NCI-H1930 (cell line): Measurements from ENCODE around the gene DCC.

ENCODE experiments used
- DNase-seq, 2 experiments: peaks; one replicate each; lab custom pipeline; 2025; lab: John Stamatoyannopoulos, UW

Gene DCC

DNA sequence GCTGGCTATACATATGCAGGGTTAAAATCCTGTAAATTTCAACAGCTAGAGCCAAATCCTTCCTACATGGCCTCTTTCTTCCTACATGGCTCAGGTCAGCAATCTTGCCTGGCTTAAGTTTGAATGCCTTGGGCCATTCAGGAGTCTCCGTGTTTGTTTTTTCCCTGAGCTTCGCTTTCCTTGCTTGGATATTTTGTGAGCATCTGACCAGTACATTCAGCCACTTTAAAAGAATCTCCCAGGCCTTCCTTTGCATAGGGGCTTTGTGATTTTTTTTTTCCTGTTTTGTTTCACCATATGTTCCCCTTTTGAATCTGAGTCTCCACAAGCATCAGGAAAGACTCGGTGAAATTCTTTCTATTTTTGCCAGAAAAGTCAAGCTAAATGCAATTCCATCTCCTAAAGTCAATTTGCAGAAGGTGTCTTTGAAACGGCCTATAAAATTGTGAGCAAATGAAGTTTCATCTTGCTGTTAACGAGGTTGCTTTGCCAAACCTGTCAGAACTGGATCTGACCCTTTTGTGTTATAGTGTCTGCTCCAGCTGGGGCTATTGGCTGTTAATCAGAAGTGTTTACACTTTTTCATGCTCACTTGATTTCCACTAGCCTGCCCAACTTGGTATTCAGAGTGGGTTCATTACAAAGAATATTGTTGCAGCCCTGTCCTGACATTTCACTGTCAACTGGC lies 256.9 kb downstream of the DCC start:
- peak; percentile 42 to 64 for DNase-seq

DNA sequence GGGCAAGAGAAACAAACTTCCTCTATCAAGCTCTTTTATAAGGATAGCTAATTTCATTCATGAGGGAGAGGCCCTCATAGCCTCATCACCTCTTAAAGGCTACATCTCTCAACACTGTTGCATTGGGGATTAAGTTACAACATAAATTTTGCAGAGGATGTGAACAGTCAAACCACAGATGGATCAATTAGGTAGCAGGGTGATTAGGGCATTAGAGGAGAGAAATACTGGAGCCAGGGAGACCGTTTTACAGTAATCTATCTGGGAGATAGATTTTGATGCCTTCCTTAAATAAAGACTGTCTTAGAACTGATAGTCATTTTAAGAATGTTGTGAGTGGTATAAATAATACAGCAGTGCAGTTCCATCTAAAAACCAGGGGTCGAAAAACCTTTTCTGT lies 258.9 kb downstream of the DCC start:
- no peak for DNase-seq

GRCh38 chr18:52602820-52603219 lies 262.8 kb downstream of the DCC start:
- DNase-seq = no peak

GRCh38 chr18:52605345-52605744 lies 265.3 kb downstream of the DCC start:
- DNase-seq = no peak

- DNase-seq = no peak
These were observed 268.0 kb downstream of the DCC start for GRCh38 chr18:52607985-52608384.

DNA sequence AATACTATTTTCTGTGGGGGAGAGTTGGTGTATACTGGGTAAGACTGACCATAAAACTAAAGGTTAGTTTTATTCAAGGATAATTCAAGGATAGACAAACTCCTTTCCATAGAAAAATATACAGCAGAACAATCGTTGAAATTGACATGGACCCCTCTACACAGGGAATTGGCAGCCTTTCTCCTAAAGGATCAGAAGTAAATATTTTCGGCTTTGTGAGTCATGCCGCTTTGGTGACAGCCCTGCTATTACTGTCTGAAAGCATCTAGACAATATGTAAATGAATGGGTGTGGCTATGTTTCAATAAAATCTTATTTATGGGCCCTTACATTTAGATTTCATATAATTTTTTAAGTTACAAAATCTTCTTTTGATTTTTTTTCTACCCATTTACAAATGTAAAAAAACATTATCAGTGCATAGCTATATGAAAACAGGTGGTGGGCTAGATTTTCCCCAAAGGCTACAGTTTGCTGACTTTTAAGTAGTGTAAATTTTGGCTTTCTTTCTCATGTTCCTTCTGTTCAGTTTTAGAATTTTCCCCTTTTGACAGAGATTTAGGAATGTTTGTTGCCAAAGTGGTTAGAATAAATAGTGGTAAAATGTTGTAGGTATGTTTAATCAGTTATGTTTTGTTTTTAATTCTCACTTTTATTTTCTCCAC lies 270.6 kb downstream of the DCC start:
- DNase-seq = no peak

DNA sequence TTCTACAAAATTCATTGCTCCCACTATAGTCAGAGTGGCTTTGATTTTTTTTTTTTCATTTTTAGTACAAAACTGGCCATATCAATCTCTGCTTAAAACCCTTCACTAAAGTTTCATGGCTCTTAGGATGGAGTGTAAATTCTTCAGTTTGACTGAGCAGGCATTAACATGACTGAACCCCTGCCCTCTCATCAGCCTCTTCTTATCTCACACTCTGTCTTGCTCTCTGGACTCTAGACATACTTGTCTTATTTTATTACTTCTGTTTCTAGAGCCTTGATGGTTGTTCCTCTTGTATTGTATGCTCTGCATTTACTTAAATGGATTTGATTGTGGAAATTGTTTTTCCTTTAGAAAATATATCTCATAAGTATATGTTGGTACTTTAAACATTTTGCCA lies 272.4 kb downstream of the DCC start:
- DNase-seq = no peak

DNA sequence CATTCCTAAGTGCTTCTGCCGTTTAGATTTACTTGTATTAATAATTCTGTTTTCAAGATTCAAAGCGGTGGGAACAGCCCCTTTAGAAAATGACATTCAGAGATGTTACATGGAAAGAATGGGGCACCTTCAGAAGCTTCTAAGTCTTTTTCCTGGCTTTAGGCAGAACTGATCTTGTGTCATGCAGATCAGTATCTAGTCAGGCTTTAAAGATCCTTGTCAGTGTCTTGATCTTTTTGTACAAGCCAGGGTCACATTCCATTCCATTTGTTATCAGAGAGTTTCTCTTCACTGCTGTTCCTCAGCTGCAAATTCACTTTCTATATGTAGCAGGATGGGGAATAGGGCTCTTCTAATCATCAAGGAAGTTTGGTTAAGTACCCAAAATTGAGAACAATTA lies 275.3 kb downstream of the DCC start:
- no peak for DNase-seq

GRCh38 chr18:52615943-52616342 lies 275.9 kb downstream of the DCC start:
- no peak for DNase-seq

- DNase-seq = no peak
These were observed 277.9 kb downstream of the DCC start for GRCh38 chr18:52617931-52618330.

DNA sequence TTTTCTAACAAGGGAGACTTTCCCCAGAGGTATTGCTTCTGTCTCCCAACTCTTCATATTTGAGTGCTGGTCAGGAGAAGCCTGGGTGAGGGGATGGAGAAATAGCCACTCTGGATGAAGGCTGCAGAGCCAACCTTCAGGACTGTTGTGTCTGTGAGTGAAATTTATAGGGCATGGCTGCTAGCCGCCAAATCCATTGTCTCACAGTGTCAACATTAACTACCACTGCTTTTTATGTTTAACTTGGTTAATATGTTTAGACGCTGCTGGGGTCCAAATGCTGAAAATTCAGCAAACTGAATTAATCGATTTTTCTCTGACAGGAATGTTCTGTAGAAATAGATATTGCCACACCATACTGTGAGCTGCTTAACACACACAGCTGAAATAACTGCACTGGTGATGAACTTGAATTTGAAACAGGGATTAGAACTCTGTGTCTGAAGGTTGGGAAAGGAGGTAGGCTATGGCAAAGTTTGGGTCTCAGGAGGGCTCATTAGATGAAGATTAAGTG lies 281.0 kb downstream of the DCC start:
- DNase-seq = no peak

GRCh38 chr18:52624702-52625101 lies 284.7 kb downstream of the DCC start:
- DNase-seq = no peak

DNA sequence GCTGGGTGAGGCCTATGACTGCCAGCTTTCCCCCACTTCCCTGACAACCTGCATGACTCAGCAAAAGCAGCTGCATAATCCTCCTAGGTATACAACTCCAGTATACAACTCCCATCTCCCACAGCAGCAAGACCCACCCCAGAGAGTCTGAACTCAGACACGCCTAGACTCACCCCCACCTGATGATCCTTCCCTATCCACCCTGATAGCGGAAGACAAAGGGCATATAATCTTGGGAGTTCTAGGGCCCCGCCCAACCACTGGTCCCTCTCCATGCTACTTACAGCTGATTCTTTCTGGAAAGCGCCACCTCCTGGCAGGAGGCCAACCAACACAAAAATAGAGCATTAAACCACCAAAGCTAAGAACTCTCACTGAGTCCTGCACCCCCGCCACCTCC lies 296.5 kb downstream of the DCC start:
- no peak for DNase-seq

- DNase-seq = no peak
These were observed 308.2 kb downstream of the DCC start for GRCh38 chr18:52648201-52648600.

DNA sequence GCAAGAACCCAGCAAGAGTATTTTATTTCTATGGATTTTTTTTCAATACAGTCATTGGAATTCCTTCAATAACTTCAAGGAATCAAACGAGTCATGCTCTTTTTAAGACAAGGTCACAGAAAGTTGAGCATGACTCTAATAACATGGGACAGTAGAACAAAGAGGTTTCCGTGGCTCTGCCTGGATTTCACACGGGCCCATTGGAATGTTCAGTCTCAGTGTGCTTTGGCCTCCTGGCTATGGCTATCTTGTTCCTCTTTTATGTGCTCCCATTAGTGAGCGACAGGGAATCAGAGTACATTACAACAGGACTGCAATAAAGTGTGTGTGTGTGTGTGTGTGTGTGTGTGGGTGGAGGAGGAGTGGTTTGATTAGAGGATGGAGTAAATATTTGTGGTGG lies 312.4 kb downstream of the DCC start:
- no peak for DNase-seq

GRCh38 chr18:52657043-52657805 lies 317.2 kb downstream of the DCC start:
- DNase-seq = no peak

DNA sequence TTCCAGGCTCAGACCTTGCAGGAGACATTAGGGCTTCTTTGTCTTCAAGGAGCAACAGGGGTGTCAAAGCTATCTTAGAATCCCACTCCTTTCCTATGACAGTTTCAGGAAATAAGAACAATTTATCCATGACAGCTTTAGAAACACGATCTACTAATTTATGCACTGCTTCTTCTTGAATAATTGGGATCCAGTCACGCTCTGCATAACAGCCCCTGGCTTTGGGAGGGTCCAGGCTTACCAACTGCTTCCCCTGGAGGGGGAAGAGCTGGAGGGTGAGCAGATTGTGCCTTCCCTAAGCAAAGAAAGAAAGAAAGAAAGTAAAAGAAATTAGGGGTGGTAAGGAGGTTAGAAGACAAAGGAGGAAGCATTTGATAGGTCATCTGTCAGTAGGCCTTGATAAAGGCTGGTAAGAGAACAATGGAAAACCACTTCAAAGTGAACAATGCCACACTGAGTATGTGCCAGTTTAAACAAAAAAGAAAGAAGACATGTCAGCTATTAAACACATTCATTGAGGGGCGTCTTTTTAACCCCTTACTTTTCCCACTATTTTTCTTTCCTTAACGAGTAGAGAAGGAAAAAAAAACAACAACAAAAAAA lies 327.6 kb downstream of the DCC start:
- DNase-seq = no peak

- peak in 1 of 2 experiments; percentile 8 for DNase-seq
These were observed 330.9 kb downstream of the DCC start for GRCh38 chr18:52670896-52671295.

- no peak for DNase-seq
These were observed 338.0 kb downstream of the DCC start for GRCh38 chr18:52678034-52678433.

GRCh38 chr18:52678551-52678950 lies 338.6 kb downstream of the DCC start:
- no peak for DNase-seq

DNA sequence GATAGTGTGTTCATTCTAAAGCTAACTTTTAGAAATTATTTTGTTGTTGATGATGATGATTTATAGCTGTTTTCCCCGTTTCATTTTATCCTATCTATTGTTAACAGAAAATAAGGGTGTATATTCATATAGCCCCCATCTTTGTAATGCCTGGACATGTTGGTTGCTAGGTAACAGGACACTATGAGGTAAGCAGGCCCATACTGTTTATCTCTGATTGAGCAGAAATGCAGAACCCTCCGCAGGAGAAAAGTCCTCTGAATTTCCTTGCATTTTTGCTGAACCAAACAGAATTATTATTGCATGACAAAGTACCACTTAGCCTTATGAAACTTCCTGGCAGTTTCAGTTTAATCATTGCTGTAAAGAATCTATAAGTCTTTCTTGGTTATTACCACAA lies 339.4 kb downstream of the DCC start:
- DNase-seq = no peak

DNA sequence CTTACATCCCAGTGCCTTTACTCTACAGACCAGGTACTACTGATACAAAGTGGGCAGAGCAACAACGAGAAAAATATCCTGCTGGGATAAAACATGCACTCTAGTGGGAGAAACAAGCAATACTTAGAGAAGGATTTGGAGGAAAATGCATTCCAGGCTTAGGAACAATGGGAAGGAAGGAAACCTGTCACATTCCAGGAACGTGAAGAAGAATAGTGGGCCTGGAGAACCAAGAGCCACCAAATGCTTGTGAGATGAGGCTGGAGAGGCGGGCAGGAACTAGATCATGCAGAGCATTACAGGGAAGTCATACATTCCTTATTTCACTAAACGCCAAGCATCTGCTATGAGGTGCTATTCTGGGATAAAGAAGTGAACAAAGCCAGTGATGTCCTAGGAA lies 342.3 kb downstream of the DCC start:
- DNase-seq = no peak

GRCh38 chr18:52685316-52685715 lies 345.3 kb downstream of the DCC start:
- no peak for DNase-seq
